IMR-90 (cell line): ENCODE measurements around the gene TBC1D4. TPM values are rescaled to one million over a fixed set of nuclear protein-coding genes. Genes with fewer than 3 reads are reported as not detected.

ENCODE experiments used
- ATAC-seq: fragments of 200-7000 bp; cut with Tn5 transposase; 2 replicates; pipeline ENCODE4 v1.9.1; 2020; ENCODE audit warnings: low read depth, mild to moderate bottlenecking, moderate library complexity
- BruUV-seq: library from RNA; stranded (reverse); fragments of 400-500 nt; replicated peaks from 2 replicates; lab custom pipeline; 2021; lab: Mats Ljungman, UMichigan
- CTCF ChIA-PET: fragments of 300-600 bp; formaldehyde crosslinking; extraction: SDS; loops from one replicate; lab custom pipeline; 2021; ENCODE audit warnings: antibody characterized with exemption; lab: Yijun Ruan, JAX
- POLR2A ChIA-PET: fragments of 300-600 bp; sonication (Branson Sonifier 250); formaldehyde crosslinking; loops from one replicate; lab custom pipeline; 2022; ENCODE audit warnings: antibody characterized with exemption; ENCODE audit not compliant: unreplicated experiment; lab: Charles Lee
- DNase-seq: peaks from one replicate; pipeline ENCODE4 v3.0.0; 2013
- H2AFZ ChIP-seq: replicated peaks from 2 replicates; pipeline ENCODE3; 2013; ENCODE audit warnings: low read length, mild to moderate bottlenecking; ENCODE audit not compliant: poor library complexity
- H2AK5ac ChIP-seq: 2 replicates; pipeline ENCODE4 v1.6.1; 2013; ENCODE audit warnings: low read depth, low read length, inconsistent platforms
- H2AK9ac ChIP-seq: replicated peaks from 2 replicates; pipeline ENCODE3; 2013; ENCODE audit warnings: mild to moderate bottlenecking, low read depth, low read length, moderate library complexity; ENCODE audit not compliant: poor library complexity
- H2BK120ac ChIP-seq: 2 replicates; pipeline ENCODE4 v1.6.1; 2013; ENCODE audit warnings: low read depth, low read length, inconsistent platforms
- H2BK15ac ChIP-seq: 3 replicates; pipeline ENCODE4 v1.6.1; 2013; ENCODE audit warnings: low read depth, low read length, inconsistent platforms
- H2BK20ac ChIP-seq: 2 replicates; pipeline ENCODE4 v1.6.1; 2013; ENCODE audit warnings: low read depth, mild to moderate bottlenecking, inconsistent platforms, low read length, moderate library complexity
- H2BK5ac ChIP-seq: 2 replicates; pipeline ENCODE4 v1.6.1; 2013; ENCODE audit warnings: mild to moderate bottlenecking, low read depth, low read length, inconsistent platforms; ENCODE audit not compliant: poor library complexity, severe bottlenecking
- H3K14ac ChIP-seq: replicated peaks from 2 replicates; pipeline ENCODE4 v1.6.1; 2013; ENCODE audit warnings: low read depth, low read length, inconsistent platforms
- H3K18ac ChIP-seq: 2 replicates; pipeline ENCODE4 v1.6.1; 2013; ENCODE audit warnings: low read depth, low read length, control low read depth
- H3K23ac ChIP-seq: 2 replicates; pipeline ENCODE4 v1.6.1; 2013; ENCODE audit warnings: low read depth, low read length, inconsistent platforms
- H3K27ac ChIP-seq: 2 replicates; pipeline ENCODE4 v1.5.1; 2013; ENCODE audit warnings: mild to moderate bottlenecking, control low read depth, low read length; ENCODE audit not compliant: insufficient read depth
- H3K27me3 ChIP-seq: 2 replicates; pipeline ENCODE4 v1.6.1; 2013; ENCODE audit warnings: low read length; ENCODE audit not compliant: control insufficient read depth, insufficient read depth
- H3K36me3 ChIP-seq: 2 replicates; pipeline ENCODE4 v1.6.1; 2013; ENCODE audit warnings: low read length, mixed read lengths; ENCODE audit not compliant: control insufficient read depth, insufficient read depth
- H3K4ac ChIP-seq: 2 replicates; pipeline ENCODE4 v1.6.1; 2013; ENCODE audit warnings: low read depth, low read length, inconsistent platforms
- H3K4me1 ChIP-seq: 2 replicates; pipeline ENCODE4 v1.6.1; 2013; ENCODE audit warnings: low read length, mixed read lengths; ENCODE audit not compliant: control insufficient read depth, insufficient read depth
- H3K4me2 ChIP-seq: 2 replicates; pipeline ENCODE4 v1.6.1; 2013; ENCODE audit warnings: low read depth, mild to moderate bottlenecking, control low read depth, low read length, moderate library complexity
- H3K4me3 ChIP-seq: 2 replicates; pipeline ENCODE4 v1.5.1; 2013; ENCODE audit warnings: low read depth, mild to moderate bottlenecking, control low read depth, low read length, moderate library complexity; ENCODE audit not compliant: insufficient read depth
- H3K56ac ChIP-seq: 2 replicates; pipeline ENCODE4 v1.6.1; 2013; ENCODE audit warnings: low read length, inconsistent platforms; ENCODE audit not compliant: insufficient read depth; ENCODE audit errors: extremely low read depth
- H3K79me1 ChIP-seq, 2 experiments: 2 replicates each; pipeline ENCODE4 v1.6.1; 2013; ENCODE audit warnings: low read length in 2 of 2, inconsistent platforms in 1 of 2, low read depth in 1 of 2
- H3K9ac ChIP-seq: 2 replicates; pipeline ENCODE4 v1.6.1; 2013; ENCODE audit warnings: low read depth, low read length, control low read depth
- H3K9me1 ChIP-seq: 2 replicates; pipeline ENCODE4 v1.6.1; 2013; ENCODE audit warnings: low read length, inconsistent platforms; ENCODE audit not compliant: insufficient read depth
- H3K9me3 ChIP-seq: 2 replicates; pipeline ENCODE4 v1.6.1; 2013; ENCODE audit warnings: low read length; ENCODE audit not compliant: control insufficient read depth, insufficient read depth
- H4K20me1 ChIP-seq: 2 replicates; pipeline ENCODE4 v1.6.1; 2013; ENCODE audit warnings: low read length, inconsistent platforms; ENCODE audit not compliant: insufficient read depth
- H4K5ac ChIP-seq: 2 replicates; pipeline ENCODE4 v1.6.1; 2013; ENCODE audit warnings: mild to moderate bottlenecking, low read depth, low read length, control low read depth
- H4K8ac ChIP-seq, 2 experiments: 2 replicates each; pipeline ENCODE4 v1.6.1; 2013; ENCODE audit warnings: low read depth in 2 of 2, low read length in 2 of 2, control low read depth in 1 of 2, inconsistent platforms in 1 of 2
- H4K91ac ChIP-seq: 2 replicates; pipeline ENCODE4 v1.6.1; 2013; ENCODE audit warnings: low read depth, low read length, inconsistent platforms; ENCODE audit not compliant: insufficient read depth
- BHLHE40 ChIP-seq: fragments of 150-350 bp; IDR thresholded peaks from 2 replicates; pipeline ENCODE4 v1.6.1; 2016; ENCODE audit warnings: mild to moderate bottlenecking, low read depth, low read length
- CEBPB ChIP-seq: IDR thresholded peaks from 2 replicates; pipeline ENCODE4 v1.6.1; 2012; ENCODE audit warnings: low read depth, low read length, improper control_type of control experiment
- CHD1 ChIP-seq: IDR thresholded peaks from 2 replicates; pipeline ENCODE4 v1.6.1; 2012; ENCODE audit warnings: low read depth, low read length, improper control_type of control experiment
- CTCF ChIP-seq: conservative IDR thresholded peaks from 2 replicates; pipeline ENCODE4 v1.5.1; 2012; ENCODE audit warnings: mild to moderate bottlenecking, low read depth, low read length, improper control_type of control experiment
- ELK1 ChIP-seq: fragments of 150-350 bp; IDR thresholded peaks from 2 replicates; pipeline ENCODE4 v1.6.1; 2016; ENCODE audit warnings: low read depth, mild to moderate bottlenecking, low read length, moderate library complexity, borderline replicate concordance
- FOS ChIP-seq: fragments of 150-350 bp; IDR thresholded peaks from 2 replicates; pipeline ENCODE4 v1.6.1; 2016; ENCODE audit warnings: low read depth, low read length
- MAFK ChIP-seq: IDR thresholded peaks from 2 replicates; pipeline ENCODE4 v1.6.1; 2012; ENCODE audit warnings: low read depth, low read length, improper control_type of control experiment
- MAZ ChIP-seq: IDR thresholded peaks from 2 replicates; pipeline ENCODE4 v1.6.1; 2012; ENCODE audit warnings: low read depth, mild to moderate bottlenecking, low read length, improper control_type of control experiment, moderate library complexity, borderline replicate concordance
- MXI1 ChIP-seq: IDR thresholded peaks from 2 replicates; pipeline ENCODE4 v1.6.1; 2012; ENCODE audit warnings: low read depth, mild to moderate bottlenecking, low read length, moderate library complexity, borderline replicate concordance
- NFE2L2 ChIP-seq: fragments of 150-350 bp; IDR thresholded peaks from 2 replicates; pipeline ENCODE4 v1.6.1; 2016; ENCODE audit warnings: low read depth, mild to moderate bottlenecking, low read length
- POLR2A ChIP-seq: IDR thresholded peaks from 2 replicates; pipeline ENCODE4 v1.6.1; 2012; ENCODE audit warnings: mild to moderate bottlenecking, low read depth, low read length
- RAD21 ChIP-seq: IDR thresholded peaks from 2 replicates; pipeline ENCODE4 v1.6.1; 2012; ENCODE audit warnings: low read length, improper control_type of control experiment
- RCOR1 ChIP-seq: IDR thresholded peaks from 2 replicates; pipeline ENCODE4 v1.6.1; 2012; ENCODE audit warnings: mild to moderate bottlenecking, low read length, improper control_type of control experiment; ENCODE audit not compliant: insufficient replicate concordance
- RFX5 ChIP-seq: IDR thresholded peaks from 2 replicates; pipeline ENCODE4 v1.8.0; 2012; ENCODE audit warnings: low read depth, mild to moderate bottlenecking, low read length, moderate library complexity
- SMC3 ChIP-seq: fragments of 150-350 bp; IDR thresholded peaks from 2 replicates; pipeline ENCODE4 v1.6.1; 2016; ENCODE audit warnings: low read depth, mild to moderate bottlenecking, antibody characterized with exemption, low read length, moderate library complexity
- USF2 ChIP-seq: fragments of 150-350 bp; IDR thresholded peaks from 2 replicates; pipeline ENCODE4 v1.6.1; 2017; ENCODE audit warnings: mild to moderate bottlenecking, antibody characterized with exemption, low read length, low read depth
- WGBS, 2 experiments: methylation state at CpG; one replicate each; pipeline versions ENCODE4 v1.1.5 to v1.1.7; 2013; ENCODE audit warnings: missing lambda C conversion rate in 2 of 2; ENCODE audit not compliant: insufficient read length in 1 of 2; ENCODE audit errors: extremely low coverage in 2 of 2; 5-methylcytosine and 5-hydroxymethylcytosine counted together
- dilution Hi-C: fragments of 300-500 bp; cut with HindIII; formaldehyde crosslinking; loops from one replicate; pipeline ENCODE4 v1.14.3; 2018; ENCODE audit warnings: low sequenced_read_pairs; ENCODE audit not compliant: unreplicated experiment
- in situ Hi-C: fragments of 300-500 bp; cut with MboI; formaldehyde crosslinking; loops from 3 replicates; pipeline ENCODE4 v1.14.3; 2019; ENCODE audit warnings: low sequenced_read_pairs, inconsistent platforms, mixed read lengths
- intact Hi-C: fragments of 100-400 bp; cut with micrococcal nuclease; formaldehyde crosslinking; loops from 2 replicates; pipeline ENCODE4 v1.10.0; 2022
- polyA plus RNA-seq, 3 experiments: library from polyadenylated mRNA; depleted of rRNA; stranded (reverse); fragments of >200 nt; gene quantifications; 2 replicates each; pipeline ENCODE4 v1.2.3, GENCODE V29; 2012; ENCODE audit warnings: low replicate concordance in 1 of 3
- total RNA-seq: library from RNA; depleted of rRNA; stranded (reverse); fragments of >200 nt; gene quantifications from 2 replicates; pipeline ENCODE4 v1.2.3, GENCODE V29; 2012

TBC1D4 gene
- total and polyA plus RNA-seq, 2 of the 4 experiments (the other 2 are of a cell fraction), result 7.5 to 22.8 TPM

- H3K9me1 ChIP-seq, result no peaks in the 10 kb centered on the region; the same call in 1 of the 2 replicates
- H3K79me1 ChIP-seq, result peaks cover 0 to 2% of the 10 kb centered on the region in 2 experiments; a peak in 1 of 4 replicates
- no peak overlapping the region for H3K4me3 ChIP-seq
- H3K36me3 ChIP-seq, result no peaks in the 10 kb centered on the region
- TF ChIP-seq POLR2A, result no peak
- no peak for TF ChIP-seq SMC3
- no peak for TF ChIP-seq RCOR1
- TF ChIP-seq RAD21, result no peak
- no peak for TF ChIP-seq MXI1
- TF ChIP-seq CEBPB, result no peak
- no peak for TF ChIP-seq MAFK
- no peak for TF ChIP-seq CHD1
- no peak for TF ChIP-seq CTCF
- TF ChIP-seq NFE2L2, result no peak
- no peak for TF ChIP-seq FOS
- TF ChIP-seq RFX5, result no peak
- no peak for TF ChIP-seq USF2
- no peak for TF ChIP-seq MAZ
- no peak for TF ChIP-seq ELK1
- no peak for TF ChIP-seq BHLHE40
- intact Hi-C loops (loop anchor here (10.0 kb wide), 1 partner anchor 69 kb away; no protein-coding TSS in a partner anchor), dilution Hi-C loops (no loop called here), in situ Hi-C loops (loop anchor here (10.0 kb wide), 1 partner anchor 169 kb away; the partner anchor contains the start of gene UCHL3)
- no peak overlapping the region for H3K23ac ChIP-seq
- no peaks in the 10 kb centered on the region for H4K20me1 ChIP-seq
- no peaks in the 10 kb centered on the region for H3K4me1 ChIP-seq
- H2BK120ac ChIP-seq, result no peak overlapping the region
- no peak overlapping the region for H3K56ac ChIP-seq
- no peak overlapping the region for H2BK20ac ChIP-seq
- H3K27me3 ChIP-seq, result no peaks in the 10 kb centered on the region
- H4K5ac ChIP-seq, result no peak overlapping the region
- H3K9me3 ChIP-seq, result no peaks in the 10 kb centered on the region
- no peak overlapping the region for H2BK5ac ChIP-seq
- H3K14ac ChIP-seq, result no peak overlapping the region
- no peak overlapping the region for H2AK5ac ChIP-seq
- no peak overlapping the region for H2AK9ac ChIP-seq
- ATAC-seq (no peak), DNase-seq (no peak)
- H3K4ac ChIP-seq, result no peak overlapping the region
- no peak overlapping the region for H2AFZ ChIP-seq
- no peak overlapping the region for H3K27ac ChIP-seq
- POLR2A ChIA-PET, result no interaction called here
- no TSS peak for BruUV-seq
- no peak overlapping the region for H3K4me2 ChIP-seq
- CTCF ChIA-PET, result interaction anchor here (1.5 to 2.8 kb wide), 2 partner anchors 9 to 107 kb away, joined by 4 to 8 read pairs; partner anchors contain the start of gene TBC1D4
- no peak overlapping the region for H3K18ac ChIP-seq
- H4K91ac ChIP-seq, result no peak overlapping the region
- H2BK15ac ChIP-seq, result no peak overlapping the region
- H4K8ac ChIP-seq, result no peak overlapping the region
- no CpG with 5 or more reads among the region's 2 CpGs for WGBS, 2 experiments
- no peak overlapping the region for H3K9ac ChIP-seq
These were observed 106.6 kb downstream of the TBC1D4 start for GRCh38 chr13:75375329-75375728.
